ACC112 (cell line): ENCODE measurements around the gene CDKN1B.

Source experiments
- H2AFZ ChIP-seq: fragments of 200-600 bp; sonication (generic); one replicate; pipeline ENCODE4 v1.6.0; 2017; ENCODE audit warnings: antibody characterized with exemption, low read length; ENCODE audit not compliant: unreplicated experiment
- H3K27ac ChIP-seq: fragments of 200-600 bp; sonication (generic); 2 replicates; pipeline ENCODE4 v1.5.1; 2014; ENCODE audit warnings: low read depth, mild to moderate bottlenecking, antibody characterized with exemption, low read length, moderate library complexity
- H3K27me3 ChIP-seq: fragments of 200-600 bp; sonication (generic); 2 replicates; pipeline ENCODE4 v1.6.1; 2014; ENCODE audit warnings: mild to moderate bottlenecking, antibody characterized with exemption, low read length, moderate library complexity, mixed read lengths; ENCODE audit not compliant: insufficient read depth
- H3K36me3 ChIP-seq: fragments of 200-600 bp; sonication (generic); 2 replicates; pipeline ENCODE4 v1.6.1; 2016; ENCODE audit warnings: mild to moderate bottlenecking, antibody characterized with exemption, low read length, moderate library complexity, mixed read lengths; ENCODE audit not compliant: insufficient read depth
- H3K4me1 ChIP-seq: fragments of 200-600 bp; sonication (generic); one replicate; pipeline ENCODE4 v1.6.1; 2016; ENCODE audit warnings: low read length, mixed read lengths; ENCODE audit not compliant: insufficient read depth, unreplicated experiment, control insufficient read depth
- H3K4me3 ChIP-seq: fragments of 200-600 bp; sonication (generic); 2 replicates; pipeline ENCODE4 v1.5.1; 2014; ENCODE audit warnings: mild to moderate bottlenecking, low read depth, low read length
- H3K79me2 ChIP-seq: fragments of 200-600 bp; sonication (generic); one replicate; pipeline ENCODE4 v1.6.0; 2016; ENCODE audit warnings: low read length; ENCODE audit not compliant: control insufficient read depth, unreplicated experiment, insufficient read depth

CDKN1B gene

GRCh38 chr12:12684375-12685106 lies 32.6 kb upstream of the CDKN1B start:
- H2AFZ ChIP-seq = no peak overlapping the region
- H3K4me1 ChIP-seq = peaks cover 16% of the 10 kb centered on the region
- no peaks in the 10 kb centered on the region for H3K36me3 ChIP-seq
- H3K27ac ChIP-seq = no peak overlapping the region
- no peaks in the 10 kb centered on the region for H3K27me3 ChIP-seq
- no peaks in the 10 kb centered on the region for H3K79me2 ChIP-seq
- H3K4me3 ChIP-seq = no peak overlapping the region

DNA sequence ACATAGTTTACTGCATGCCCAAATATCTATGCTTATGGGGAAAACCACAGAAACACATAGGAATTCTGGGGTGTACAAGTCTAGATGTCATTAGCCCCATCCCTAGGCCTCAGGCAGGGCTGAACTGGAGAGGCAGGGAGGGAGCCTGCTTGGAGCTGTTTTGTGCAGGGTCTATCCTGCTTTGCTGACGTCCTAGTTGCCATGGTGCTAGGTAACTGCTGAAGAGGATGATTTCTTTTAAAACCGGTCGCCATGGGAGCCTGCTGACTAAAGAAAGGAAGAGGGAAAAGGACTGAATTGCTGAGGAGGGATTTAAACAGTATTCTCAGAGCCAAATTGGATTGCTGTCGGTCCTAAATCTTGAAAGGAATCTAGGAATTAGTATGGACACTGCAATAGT lies 31.9 kb upstream of the CDKN1B start:
- Histone ChIP-seq H3K4me1 (peaks cover 24% of the 10 kb centered on the region), H3K27ac (no peak overlapping the region), H3K36me3 (no peaks in the 10 kb centered on the region), H3K4me3 (no peak overlapping the region), H3K79me2 (no peaks in the 10 kb centered on the region), H3K27me3 (no peaks in the 10 kb centered on the region), H2AFZ (no peak overlapping the region)

- H3K36me3 ChIP-seq = no peaks in the 10 kb centered on the region
- peak overlapping the region; percentile 4; the same call in 1 of the 2 replicates for H3K27ac ChIP-seq
- H3K79me2 ChIP-seq = no peaks in the 10 kb centered on the region
- H2AFZ ChIP-seq = no peak overlapping the region
- H3K4me3 ChIP-seq = no peak overlapping the region
- H3K27me3 ChIP-seq = no peaks in the 10 kb centered on the region
- peaks cover 28% of the 10 kb centered on the region for H3K4me1 ChIP-seq
Measured at GRCh38 chr12:12686472-12686871, 30.7 kb upstream of the CDKN1B start.

- no peaks in the 10 kb centered on the region for H3K36me3 ChIP-seq
- H3K79me2 ChIP-seq = no peaks in the 10 kb centered on the region
- H3K27ac ChIP-seq = peak overlapping the region; percentile 30
- no peak overlapping the region for H3K4me3 ChIP-seq
- H2AFZ ChIP-seq = no peak overlapping the region
- no peaks in the 10 kb centered on the region for H3K27me3 ChIP-seq
- H3K4me1 ChIP-seq = peaks cover 28% of the 10 kb centered on the region
Measured at GRCh38 chr12:12686925-12687324, 30.2 kb upstream of the CDKN1B start.

DNA sequence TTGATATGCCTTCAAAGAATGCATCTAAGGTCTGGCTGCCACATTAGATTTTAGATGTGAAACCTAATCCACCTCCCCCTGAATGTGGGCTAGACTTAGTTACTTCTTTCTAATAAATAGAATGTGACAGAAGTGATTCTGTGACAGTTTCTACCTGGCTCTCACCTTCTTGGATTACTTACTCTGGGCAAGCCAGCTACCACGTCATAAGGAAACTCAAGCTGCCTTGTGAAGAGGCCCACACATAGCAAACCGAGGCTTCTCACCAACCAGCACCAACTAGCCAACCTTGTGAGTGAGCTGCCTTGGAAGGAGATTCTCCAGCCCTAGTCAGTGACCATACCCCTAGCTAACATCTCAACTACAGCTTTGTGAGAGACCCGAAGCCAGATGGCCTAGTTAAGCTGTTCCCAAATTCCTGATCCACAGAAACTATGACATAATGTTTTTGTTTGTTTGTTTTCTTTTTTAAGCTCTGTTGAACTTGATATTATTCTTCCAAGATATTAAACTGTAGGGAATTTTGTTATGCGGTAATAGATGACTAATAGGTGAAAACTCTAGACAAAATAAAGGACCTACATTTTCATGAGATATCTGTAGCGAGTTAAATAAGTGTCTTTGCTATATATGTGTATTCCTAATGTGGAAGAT lies 27.4 kb upstream of the CDKN1B start:
- H3K36me3 ChIP-seq = no peaks in the 10 kb centered on the region
- no peaks in the 10 kb centered on the region for H3K79me2 ChIP-seq
- no peak overlapping the region for H3K4me3 ChIP-seq
- H3K27ac ChIP-seq = peak overlapping the region; percentile 2; the same call in 1 of the 2 replicates
- no peak overlapping the region for H2AFZ ChIP-seq
- no peaks in the 10 kb centered on the region for H3K27me3 ChIP-seq
- H3K4me1 ChIP-seq = peaks cover 25% of the 10 kb centered on the region

GRCh38 chr12:12691549-12691948 lies 25.6 kb upstream of the CDKN1B start:
- no peak overlapping the region for H3K27ac ChIP-seq
- no peaks in the 10 kb centered on the region for H3K27me3 ChIP-seq
- H2AFZ ChIP-seq = no peak overlapping the region
- no peak overlapping the region for H3K4me3 ChIP-seq
- no peaks in the 10 kb centered on the region for H3K79me2 ChIP-seq
- H3K36me3 ChIP-seq = no peaks in the 10 kb centered on the region
- peaks cover 26% of the 10 kb centered on the region for H3K4me1 ChIP-seq

DNA sequence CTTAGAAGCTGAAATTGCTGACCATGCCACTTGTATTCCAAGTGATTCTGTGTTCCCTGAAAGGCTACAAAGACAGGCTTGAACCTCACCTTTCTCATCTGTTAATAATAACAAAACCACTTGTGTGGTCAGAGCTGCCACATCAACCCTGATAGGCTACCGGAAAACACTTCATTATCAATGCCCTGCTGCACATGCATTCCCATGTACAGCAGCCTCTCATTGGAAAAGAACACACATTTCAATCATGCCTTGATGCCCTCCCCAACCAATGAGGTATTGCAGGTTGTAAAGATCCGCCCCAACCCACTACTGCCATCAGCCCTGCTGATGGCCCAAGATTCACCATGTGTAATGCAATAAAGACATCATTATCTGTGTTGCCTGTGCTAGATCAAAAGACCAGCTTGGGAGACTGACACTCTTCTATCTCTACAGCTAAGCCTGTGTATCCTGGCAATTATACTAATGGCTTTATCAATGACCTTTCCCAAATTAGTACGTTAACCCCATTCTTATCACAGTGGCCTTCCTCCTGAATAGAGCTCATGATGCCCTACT lies 24.0 kb upstream of the CDKN1B start:
- Histone ChIP-seq H3K79me2 (no peaks in the 10 kb centered on the region), H3K27me3 (no peaks in the 10 kb centered on the region), H3K4me1 (peaks cover 29% of the 10 kb centered on the region), H3K27ac (no peak overlapping the region), H3K36me3 (no peaks in the 10 kb centered on the region), H3K4me3 (no peak overlapping the region), H2AFZ (no peak overlapping the region)

DNA sequence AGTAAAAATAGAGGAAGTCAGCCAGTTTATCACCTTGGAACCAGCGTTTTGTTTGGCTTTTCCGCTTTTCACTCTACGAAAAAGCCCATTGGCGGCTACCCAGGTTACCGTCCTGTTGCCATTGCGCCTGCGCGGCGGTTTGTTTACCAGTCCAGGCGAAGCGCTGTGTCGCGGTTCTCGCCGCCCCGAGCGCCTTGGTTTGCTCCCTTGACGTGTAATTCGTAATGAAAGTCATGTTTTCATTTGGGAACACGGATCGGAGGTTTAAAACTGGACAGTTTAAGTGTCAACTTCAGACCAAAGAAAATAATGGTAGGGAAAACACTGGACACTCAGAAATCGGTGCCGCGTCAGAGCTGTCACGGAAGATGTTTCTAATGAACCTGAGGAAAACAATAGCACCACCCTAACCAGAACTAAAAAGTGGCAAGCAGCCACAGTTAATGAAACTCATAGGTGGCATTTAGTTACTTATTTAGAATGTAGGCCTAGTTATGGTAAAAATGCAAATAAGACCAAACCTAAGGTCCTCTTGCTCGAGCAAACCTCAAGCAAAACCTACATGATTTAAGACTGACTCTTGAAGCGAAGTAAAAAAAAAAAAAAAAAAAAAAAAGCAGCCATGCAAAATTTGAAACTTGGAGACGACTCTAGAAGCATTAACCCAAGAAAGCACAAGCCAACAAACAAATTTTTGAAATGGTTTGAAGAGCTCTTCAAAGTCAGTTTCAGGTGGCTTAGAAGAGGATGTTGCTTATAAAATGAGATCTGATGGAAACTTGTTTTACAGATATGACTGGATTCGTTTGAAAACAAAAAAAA lies 20.4 kb upstream of the CDKN1B start:
- H3K79me2 ChIP-seq = no peaks in the 10 kb centered on the region
- H3K4me1 ChIP-seq = peaks cover 19% of the 10 kb centered on the region
- H2AFZ ChIP-seq = peak overlapping the region; percentile 94
- no peaks in the 10 kb centered on the region for H3K27me3 ChIP-seq
- H3K4me3 ChIP-seq = peak overlapping the region; percentile 77
- H3K36me3 ChIP-seq = no peaks in the 10 kb centered on the region
- peak overlapping the region; percentile 95 for H3K27ac ChIP-seq

DNA sequence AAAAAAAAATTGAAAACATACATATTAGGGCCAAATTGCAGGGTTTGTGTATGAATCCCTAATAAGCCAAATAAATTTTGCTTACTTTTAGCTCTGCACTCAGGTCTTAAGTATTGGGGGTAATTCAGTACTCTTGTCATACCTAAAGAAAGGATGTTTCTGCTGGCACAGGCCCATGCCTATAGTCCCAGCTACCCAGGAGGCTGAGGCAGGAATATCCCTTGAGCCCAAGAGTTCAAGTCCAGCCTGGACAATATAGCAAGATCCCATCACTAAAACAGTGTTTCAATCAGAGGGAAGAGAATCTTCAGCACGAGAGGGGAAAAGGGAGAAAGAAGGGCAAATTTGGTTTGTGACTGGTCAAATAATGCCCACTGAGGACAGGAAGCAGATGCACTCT lies 17.8 kb upstream of the CDKN1B start:
- Histone ChIP-seq H3K27me3 (no peaks in the 10 kb centered on the region), H3K4me3 (no peak overlapping the region), H2AFZ (no peak overlapping the region), H3K79me2 (no peaks in the 10 kb centered on the region), H3K4me1 (peaks cover 26% of the 10 kb centered on the region), H3K27ac (no peak overlapping the region), H3K36me3 (no peaks in the 10 kb centered on the region)

DNA sequence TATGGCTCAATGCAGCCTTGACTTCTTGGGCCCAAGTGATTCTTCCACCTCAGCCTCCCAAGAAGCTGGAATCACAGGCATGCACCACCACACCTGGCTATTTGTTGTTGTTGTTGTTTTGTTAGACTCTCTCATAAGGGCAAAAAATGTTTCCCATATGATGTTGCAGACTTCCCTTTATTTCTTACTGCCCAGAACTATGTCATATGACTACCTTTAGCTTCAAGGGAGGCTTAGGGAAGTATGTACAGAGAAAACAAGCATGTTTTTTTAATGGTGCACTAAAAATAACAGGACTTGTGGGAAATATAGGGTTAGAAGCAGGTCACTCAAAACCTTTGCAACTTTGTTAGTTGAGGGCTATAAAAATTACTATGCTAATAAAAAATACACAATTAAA lies 16.9 kb upstream of the CDKN1B start:
- Histone ChIP-seq H3K79me2 (no peaks in the 10 kb centered on the region), H3K4me1 (peaks cover 27% of the 10 kb centered on the region), H2AFZ (no peak overlapping the region), H3K36me3 (no peaks in the 10 kb centered on the region), H3K4me3 (no peak overlapping the region), H3K27me3 (no peaks in the 10 kb centered on the region), H3K27ac (no peak overlapping the region)
